ENCODE data around the gene ZNF256.

Gene ZNF256

DNA sequence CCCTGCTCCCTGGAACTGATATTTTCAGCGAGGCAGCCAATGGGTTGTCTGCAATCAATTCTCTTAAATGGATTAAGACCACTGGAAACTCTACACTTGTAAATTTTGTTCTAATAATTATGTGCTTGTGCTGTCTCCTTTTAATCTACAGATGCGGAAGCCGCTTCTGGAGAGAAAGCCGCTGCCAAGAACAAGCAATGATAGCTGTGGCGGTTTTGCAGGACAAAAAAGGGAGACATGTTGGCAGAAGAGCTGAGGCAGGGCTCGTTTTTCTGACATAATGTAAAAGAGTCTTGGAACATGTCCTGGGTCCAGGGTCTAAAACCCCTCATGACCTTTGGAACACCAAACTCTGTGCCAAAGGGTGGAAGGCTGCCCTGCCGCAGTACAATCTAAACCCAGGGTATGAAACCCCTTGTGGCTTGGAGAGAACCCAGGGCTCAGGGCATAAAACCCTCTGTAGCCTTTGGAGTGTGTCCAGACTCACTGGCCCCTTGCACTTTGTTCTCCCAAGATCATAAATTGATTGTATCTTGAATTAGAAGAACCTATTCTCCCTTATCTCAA, 43.8 kb downstream of the ZNF256 start:
- no peak for DNase-seq (ENCODE audit: extremely low spot score, insufficient read length, low read depth)
- no peak for FAIRE-seq

DNA sequence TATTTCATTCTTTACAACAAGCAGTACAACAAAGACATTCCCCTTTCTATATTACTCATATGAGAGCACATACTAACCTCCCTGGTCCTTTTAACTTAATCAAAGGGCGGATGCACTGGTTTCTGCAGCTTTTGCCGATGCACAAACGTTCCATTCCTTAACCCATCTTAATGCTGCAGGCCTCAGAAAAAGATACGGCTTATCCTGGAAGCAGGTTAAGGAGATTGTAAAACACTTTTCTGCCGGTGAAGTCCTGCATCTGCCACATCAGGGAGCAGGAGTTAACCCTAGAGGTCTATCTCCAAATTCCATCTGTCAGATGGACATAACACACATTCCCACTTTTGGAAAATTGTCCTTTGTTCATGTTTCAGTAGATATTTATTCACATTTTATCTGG, 47.2 kb downstream of the ZNF256 start:
- DNase-seq (ENCODE audit: extremely low spot score, insufficient read length, low read depth) = no peak
- no peak for FAIRE-seq
